SK-N-SH treated with all-trans-retinoic acid at 6 μM for 48 hours (cell line): ENCODE results near the gene CENPU.

ENCODE experiments used
- ATAC-seq: fragments of 200-7000 bp; cut with Tn5 transposase; 3 replicates; pipeline ENCODE4 v1.9.1; 2020; ENCODE audit warnings: mild to moderate bottlenecking, moderate library complexity
- ARNTL ChIP-seq: fragments of 450-650 bp; formaldehyde crosslinking; IDR thresholded peaks from 2 replicates; pipeline ENCODE4 v1.5.0; 2020; ENCODE audit warnings: low read depth, mild to moderate bottlenecking, moderate library complexity, borderline replicate concordance
- CSDC2 ChIP-seq: fragments of 250-450 bp; sonication (Bioruptor Pico); IDR thresholded peaks from 2 replicates; pipeline ENCODE4 v1.5.0; 2020; ENCODE audit warnings: mild to moderate bottlenecking, moderate library complexity
- ESRRG ChIP-seq: fragments of 250-450 bp; sonication (Bioruptor Pico); IDR thresholded peaks from 2 replicates; pipeline ENCODE4 v1.6.1; 2021; ENCODE audit warnings: mild to moderate bottlenecking
- GLIS3 ChIP-seq: fragments of 250-450 bp; sonication (Bioruptor Pico); IDR thresholded peaks from 2 replicates; pipeline ENCODE4 v1.5.0; 2020; ENCODE audit warnings: mild to moderate bottlenecking, moderate library complexity
- ISL1 ChIP-seq: fragments of 250-450 bp; sonication (Bioruptor Pico); IDR thresholded peaks from 2 replicates; pipeline ENCODE4 v2.1.2; 2022; ENCODE audit warnings: mild to moderate bottlenecking, moderate library complexity
- PPARA ChIP-seq: fragments of 250-450 bp; sonication (Bioruptor Pico); IDR thresholded peaks from 2 replicates; pipeline ENCODE4 v1.5.0; 2020; ENCODE audit warnings: mild to moderate bottlenecking, borderline replicate concordance
- RARB ChIP-seq: fragments of 250-450 bp; sonication (Bioruptor Pico); IDR thresholded peaks from 2 replicates; pipeline ENCODE4 v1.8.0; 2021; ENCODE audit warnings: mild to moderate bottlenecking, moderate library complexity
- SNAI2 ChIP-seq: fragments of 250-450 bp; sonication (Bioruptor Pico); IDR thresholded peaks from 2 replicates; pipeline ENCODE4 v1.5.0; 2020; ENCODE audit warnings: mild to moderate bottlenecking, moderate library complexity
- TCF4 ChIP-seq: fragments of 250-450 bp; sonication (Bioruptor Pico); IDR thresholded peaks from 2 replicates; pipeline ENCODE4 v1.8.0; 2021; ENCODE audit warnings: mild to moderate bottlenecking, moderate library complexity, borderline replicate concordance
- TOX ChIP-seq: fragments of 250-450 bp; sonication (Bioruptor Pico); IDR thresholded peaks from 2 replicates; pipeline ENCODE4 v1.8.0; 2021; ENCODE audit warnings: mild to moderate bottlenecking, moderate library complexity, borderline replicate concordance
- ZC3H10 ChIP-seq: fragments of 250-450 bp; sonication (Bioruptor Pico); IDR thresholded peaks from 2 replicates; pipeline ENCODE4 v1.5.1; 2021; ENCODE audit warnings: mild to moderate bottlenecking, moderate library complexity
- ZFP3 ChIP-seq: fragments of 250-450 bp; sonication (Bioruptor Pico); IDR thresholded peaks from 2 replicates; pipeline ENCODE4 v1.5.0; 2020; ENCODE audit warnings: mild to moderate bottlenecking, moderate library complexity
- ZNF565 ChIP-seq: fragments of 450-650 bp; formaldehyde crosslinking; conservative IDR thresholded peaks from 2 replicates; pipeline ENCODE4 v1.5.0; 2020; ENCODE audit warnings: low read depth, mild to moderate bottlenecking, moderate library complexity
- ZNF70 ChIP-seq: fragments of 450-650 bp; formaldehyde crosslinking; IDR thresholded peaks from 2 replicates; pipeline ENCODE4 v1.5.0; 2020; ENCODE audit warnings: mild to moderate bottlenecking, moderate library complexity
- ZNF8 ChIP-seq: fragments of 450-650 bp; formaldehyde crosslinking; IDR thresholded peaks from 2 replicates; pipeline ENCODE4 v1.5.0; 2020; ENCODE audit warnings: mild to moderate bottlenecking, moderate library complexity
- TF ChIP-seq, protein P1 (sequence below): fragments of 250-450 bp; sonication (Bioruptor Pico); IDR thresholded peaks from 2 replicates; pipeline ENCODE4 v1.8.0; 2021; ENCODE audit warnings: low read depth, mild to moderate bottlenecking, moderate library complexity, borderline replicate concordance
- TF ChIP-seq, protein P2 (sequence below): fragments of 250-450 bp; sonication (Bioruptor Pico); IDR thresholded peaks from 2 replicates; pipeline ENCODE4 v1.5.0; 2020; ENCODE audit warnings: mild to moderate bottlenecking, moderate library complexity
- TF ChIP-seq, protein P3 (sequence below): fragments of 250-450 bp; sonication (Bioruptor Pico); IDR thresholded peaks from 2 replicates; pipeline ENCODE4 v1.8.0; 2020; ENCODE audit warnings: mild to moderate bottlenecking, moderate library complexity, borderline replicate concordance
- TF ChIP-seq, protein P4 (sequence below): fragments of 250-450 bp; sonication (Bioruptor Pico); IDR thresholded peaks from 2 replicates; pipeline ENCODE4 v1.5.1; 2020; ENCODE audit warnings: low read depth, mild to moderate bottlenecking, moderate library complexity
- TF ChIP-seq, protein P5 (sequence below): fragments of 250-450 bp; sonication (Bioruptor Pico); IDR thresholded peaks from 2 replicates; pipeline ENCODE4 v1.5.1; 2021; ENCODE audit warnings: mild to moderate bottlenecking, moderate library complexity

CENPU gene

DNA sequence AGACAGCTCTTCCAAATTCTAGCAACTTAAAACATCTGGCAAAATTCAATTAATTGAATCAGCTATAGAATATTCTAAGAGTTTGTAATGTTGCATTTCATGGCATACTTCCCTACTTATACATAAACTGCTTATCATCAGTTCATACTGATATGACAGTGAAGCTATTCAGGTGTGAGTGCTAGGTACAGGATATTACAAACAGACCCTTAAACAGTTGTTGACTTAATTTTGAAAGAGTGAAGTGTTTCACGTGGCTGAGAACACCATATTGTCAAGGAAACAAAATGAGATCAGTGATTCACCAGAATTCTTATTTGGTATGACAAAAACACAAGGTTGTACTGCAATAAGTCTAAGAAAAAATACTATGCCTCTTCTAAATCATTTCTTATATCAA is 27.4 kb downstream of the CENPU start:
- no peak for ATAC-seq
- TF ChIP-seq ISL1 (CRISPR knock-in tag) (no peak), RARB (CRISPR knock-in tag) (no peak), ZC3H10 (CRISPR knock-in tag) (no peak), ESRRG (CRISPR knock-in tag) (no peak), SNAI2 (CRISPR knock-in tag) (no peak), ARNTL (no peak), ZNF565 (no peak), ZFP3 (CRISPR knock-in tag) (no peak), ZNF8 (CRISPR knock-in tag) (no peak), ZNF70 (no peak), CSDC2 (CRISPR knock-in tag) (no peak)
- TF ChIP-seq, protein P1, sequence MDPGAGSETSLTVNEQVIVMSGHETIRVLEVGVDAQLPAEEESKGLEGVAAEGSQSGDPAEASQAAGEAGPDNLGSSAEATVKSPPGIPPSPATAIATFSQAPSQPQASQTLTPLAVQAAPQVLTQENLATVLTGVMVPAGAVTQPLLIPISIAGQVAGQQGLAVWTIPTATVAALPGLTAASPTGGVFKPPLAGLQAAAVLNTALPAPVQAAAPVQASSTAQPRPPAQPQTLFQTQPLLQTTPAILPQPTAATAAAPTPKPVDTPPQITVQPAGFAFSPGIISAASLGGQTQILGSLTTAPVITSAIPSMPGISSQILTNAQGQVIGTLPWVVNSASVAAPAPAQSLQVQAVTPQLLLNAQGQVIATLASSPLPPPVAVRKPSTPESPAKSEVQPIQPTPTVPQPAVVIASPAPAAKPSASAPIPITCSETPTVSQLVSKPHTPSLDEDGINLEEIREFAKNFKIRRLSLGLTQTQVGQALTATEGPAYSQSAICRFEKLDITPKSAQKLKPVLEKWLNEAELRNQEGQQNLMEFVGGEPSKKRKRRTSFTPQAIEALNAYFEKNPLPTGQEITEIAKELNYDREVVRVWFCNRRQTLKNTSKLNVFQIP (CRISPR knock-in tag) = no peak
- TF ChIP-seq, protein P2, sequence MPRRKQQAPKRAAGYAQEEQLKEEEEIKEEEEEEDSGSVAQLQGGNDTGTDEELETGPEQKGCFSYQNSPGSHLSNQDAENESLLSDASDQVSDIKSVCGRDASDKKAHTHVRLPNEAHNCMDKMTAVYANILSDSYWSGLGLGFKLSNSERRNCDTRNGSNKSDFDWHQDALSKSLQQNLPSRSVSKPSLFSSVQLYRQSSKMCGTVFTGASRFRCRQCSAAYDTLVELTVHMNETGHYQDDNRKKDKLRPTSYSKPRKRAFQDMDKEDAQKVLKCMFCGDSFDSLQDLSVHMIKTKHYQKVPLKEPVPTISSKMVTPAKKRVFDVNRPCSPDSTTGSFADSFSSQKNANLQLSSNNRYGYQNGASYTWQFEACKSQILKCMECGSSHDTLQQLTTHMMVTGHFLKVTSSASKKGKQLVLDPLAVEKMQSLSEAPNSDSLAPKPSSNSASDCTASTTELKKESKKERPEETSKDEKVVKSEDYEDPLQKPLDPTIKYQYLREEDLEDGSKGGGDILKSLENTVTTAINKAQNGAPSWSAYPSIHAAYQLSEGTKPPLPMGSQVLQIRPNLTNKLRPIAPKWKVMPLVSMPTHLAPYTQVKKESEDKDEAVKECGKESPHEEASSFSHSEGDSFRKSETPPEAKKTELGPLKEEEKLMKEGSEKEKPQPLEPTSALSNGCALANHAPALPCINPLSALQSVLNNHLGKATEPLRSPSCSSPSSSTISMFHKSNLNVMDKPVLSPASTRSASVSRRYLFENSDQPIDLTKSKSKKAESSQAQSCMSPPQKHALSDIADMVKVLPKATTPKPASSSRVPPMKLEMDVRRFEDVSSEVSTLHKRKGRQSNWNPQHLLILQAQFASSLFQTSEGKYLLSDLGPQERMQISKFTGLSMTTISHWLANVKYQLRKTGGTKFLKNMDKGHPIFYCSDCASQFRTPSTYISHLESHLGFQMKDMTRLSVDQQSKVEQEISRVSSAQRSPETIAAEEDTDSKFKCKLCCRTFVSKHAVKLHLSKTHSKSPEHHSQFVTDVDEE = no peak
- TF ChIP-seq, protein P3, sequence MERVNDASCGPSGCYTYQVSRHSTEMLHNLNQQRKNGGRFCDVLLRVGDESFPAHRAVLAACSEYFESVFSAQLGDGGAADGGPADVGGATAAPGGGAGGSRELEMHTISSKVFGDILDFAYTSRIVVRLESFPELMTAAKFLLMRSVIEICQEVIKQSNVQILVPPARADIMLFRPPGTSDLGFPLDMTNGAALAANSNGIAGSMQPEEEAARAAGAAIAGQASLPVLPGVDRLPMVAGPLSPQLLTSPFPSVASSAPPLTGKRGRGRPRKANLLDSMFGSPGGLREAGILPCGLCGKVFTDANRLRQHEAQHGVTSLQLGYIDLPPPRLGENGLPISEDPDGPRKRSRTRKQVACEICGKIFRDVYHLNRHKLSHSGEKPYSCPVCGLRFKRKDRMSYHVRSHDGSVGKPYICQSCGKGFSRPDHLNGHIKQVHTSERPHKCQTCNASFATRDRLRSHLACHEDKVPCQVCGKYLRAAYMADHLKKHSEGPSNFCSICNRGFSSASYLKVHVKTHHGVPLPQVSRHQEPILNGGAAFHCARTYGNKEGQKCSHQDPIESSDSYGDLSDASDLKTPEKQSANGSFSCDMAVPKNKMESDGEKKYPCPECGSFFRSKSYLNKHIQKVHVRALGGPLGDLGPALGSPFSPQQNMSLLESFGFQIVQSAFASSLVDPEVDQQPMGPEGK = no peak
- TF ChIP-seq, protein P4, sequence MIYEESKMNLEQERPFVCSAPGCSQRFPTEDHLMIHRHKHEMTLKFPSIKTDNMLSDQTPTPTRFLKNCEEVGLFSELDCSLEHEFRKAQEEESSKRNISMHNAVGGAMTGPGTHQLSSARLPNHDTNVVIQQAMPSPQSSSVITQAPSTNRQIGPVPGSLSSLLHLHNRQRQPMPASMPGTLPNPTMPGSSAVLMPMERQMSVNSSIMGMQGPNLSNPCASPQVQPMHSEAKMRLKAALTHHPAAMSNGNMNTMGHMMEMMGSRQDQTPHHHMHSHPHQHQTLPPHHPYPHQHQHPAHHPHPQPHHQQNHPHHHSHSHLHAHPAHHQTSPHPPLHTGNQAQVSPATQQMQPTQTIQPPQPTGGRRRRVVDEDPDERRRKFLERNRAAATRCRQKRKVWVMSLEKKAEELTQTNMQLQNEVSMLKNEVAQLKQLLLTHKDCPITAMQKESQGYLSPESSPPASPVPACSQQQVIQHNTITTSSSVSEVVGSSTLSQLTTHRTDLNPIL (CRISPR knock-in tag) = no peak

DNA sequence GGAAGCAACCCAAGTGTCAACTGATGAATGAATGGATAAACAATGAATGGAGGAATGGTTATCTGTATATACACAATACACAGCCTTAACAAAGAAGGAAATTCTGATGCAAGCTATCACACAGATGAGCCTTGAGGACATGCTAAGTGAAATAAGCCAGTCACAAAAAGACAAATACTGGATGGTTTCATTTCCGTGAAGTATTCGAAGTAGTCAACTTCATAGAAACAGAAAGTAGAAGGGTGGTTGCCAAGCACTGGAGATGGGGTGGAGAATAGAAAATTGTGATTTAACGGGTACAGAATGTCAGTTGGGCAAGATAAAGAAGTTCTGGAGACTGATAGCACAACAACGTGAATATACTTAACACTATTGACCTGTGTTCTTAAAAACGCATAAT is 28.2 kb downstream of the CENPU start:
- ATAC-seq = no peak

DNA sequence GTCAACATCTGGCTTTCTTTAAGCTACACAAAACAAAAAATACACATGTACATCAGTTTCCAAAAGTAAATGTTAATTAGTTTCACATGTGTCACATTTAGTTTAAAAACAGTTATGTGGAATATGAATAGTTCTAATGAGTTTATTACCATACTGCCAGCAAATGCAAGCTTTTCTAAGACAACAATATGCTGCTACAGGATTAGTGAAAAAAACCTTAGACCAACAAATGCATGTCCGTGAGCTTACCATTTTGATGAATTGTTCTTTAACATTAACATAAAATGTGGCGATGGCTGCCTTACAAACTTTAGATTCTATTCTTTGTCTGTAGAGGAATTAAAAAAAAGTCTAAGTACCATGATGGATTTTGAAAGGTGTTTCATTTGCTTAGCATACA is 31.8 kb downstream of the CENPU start:
- ATAC-seq = no peak
- TF ChIP-seq PPARA (CRISPR knock-in tag) (no peak), ZNF565 (no peak), GLIS3 (CRISPR knock-in tag) (no peak), CSDC2 (CRISPR knock-in tag) (no peak), ZC3H10 (CRISPR knock-in tag) (no peak), ARNTL (no peak), ZNF70 (no peak), TOX (no peak)
- TF ChIP-seq, protein P5, sequence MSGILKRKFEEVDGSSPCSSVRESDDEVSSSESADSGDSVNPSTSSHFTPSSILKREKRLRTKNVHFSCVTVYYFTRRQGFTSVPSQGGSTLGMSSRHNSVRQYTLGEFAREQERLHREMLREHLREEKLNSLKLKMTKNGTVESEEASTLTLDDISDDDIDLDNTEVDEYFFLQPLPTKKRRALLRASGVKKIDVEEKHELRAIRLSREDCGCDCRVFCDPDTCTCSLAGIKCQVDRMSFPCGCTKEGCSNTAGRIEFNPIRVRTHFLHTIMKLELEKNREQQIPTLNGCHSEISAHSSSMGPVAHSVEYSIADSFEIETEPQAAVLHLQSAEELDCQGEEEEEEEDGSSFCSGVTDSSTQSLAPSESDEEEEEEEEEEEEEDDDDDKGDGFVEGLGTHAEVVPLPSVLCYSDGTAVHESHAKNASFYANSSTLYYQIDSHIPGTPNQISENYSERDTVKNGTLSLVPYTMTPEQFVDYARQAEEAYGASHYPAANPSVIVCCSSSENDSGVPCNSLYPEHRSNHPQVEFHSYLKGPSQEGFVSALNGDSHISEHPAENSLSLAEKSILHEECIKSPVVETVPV = no peak
- TF ChIP-seq, protein P4 (CRISPR knock-in tag) = no peak

More for the DNA sequence above, 28.2 kb downstream of the CENPU start:
- TF ChIP-seq SNAI2 (CRISPR knock-in tag) (no peak), ARNTL (no peak), TCF4 (CRISPR knock-in tag) (no peak), ZNF70 (no peak), CSDC2 (CRISPR knock-in tag) (no peak)
- TF ChIP-seq, protein P3 = no peak
